ENCODE results near the gene CDK13. TPM values are rescaled to one million over a fixed set of nuclear protein-coding genes. Genes with fewer than 3 reads are reported as not detected.

The CDK13 gene
- total and polyA plus RNA-seq, 4 donors: 13.3 to 124 (median 30.8) TPM

DNA sequence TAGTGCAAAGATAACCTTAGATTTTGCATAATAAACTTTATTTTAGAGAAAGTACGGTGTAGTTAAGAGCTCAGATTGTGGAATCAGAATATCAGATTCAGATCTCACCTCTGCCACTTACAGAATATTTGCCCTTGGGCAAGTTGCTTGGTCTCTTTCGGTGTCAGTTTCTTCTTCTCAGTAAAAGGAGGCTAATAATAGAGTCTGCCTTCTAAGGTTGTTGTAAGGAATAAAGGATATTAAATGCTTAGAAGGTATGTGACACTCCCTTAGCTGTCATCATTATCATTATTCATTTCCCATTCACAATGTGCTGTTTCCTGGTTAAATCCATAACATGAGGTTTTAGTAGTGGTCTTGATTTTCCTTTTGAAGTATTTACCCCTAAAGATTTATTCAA is 142.1 kb downstream of the CDK13 start:
- no peak overlapping the region for H3K27ac ChIP-seq (ENCODE audit: low read depth in 1 of 2, low read length in 1 of 2)
- no peak overlapping the region for H3K9ac ChIP-seq (ENCODE audit: insufficient read depth in 1 of 2, low read length in 2 of 2)
- no peaks in the 10 kb centered on the region for H3K9me3 ChIP-seq (ENCODE audit: control insufficient read depth in 4 of 4, insufficient read depth in 3 of 4, low read length in 3 of 4)
- H3K36me3 ChIP-seq (ENCODE audit: control insufficient read depth in 4 of 4, insufficient read depth in 4 of 4, low read length in 4 of 4): peaks cover 26 to 46% (median 35%) of the 10 kb centered on the region in 4 donors
- no peaks in the 10 kb centered on the region for H3K4me1 ChIP-seq (ENCODE audit: control insufficient read depth in 5 of 5, insufficient read depth in 5 of 5, low read length in 5 of 5)
- no peaks in the 10 kb centered on the region for H3K27me3 ChIP-seq (ENCODE audit: control insufficient read depth in 3 of 3, insufficient read depth in 3 of 3, low read length in 2 of 3)
- DNase-seq (no peak), ATAC-seq (ENCODE audit: insufficient read depth, low FRiP score) (no peak)
- H3K4me3 ChIP-seq: no peak overlapping the region
- no peak for TF ChIP-seq CTCF (IDR thresholded peaks at IDR 0.05; ENCODE audit: control extremely low read depth, extremely low read depth)
- 95 to 98% methylated on average over 2 of the region's 2 CpGs for WGBS, 2 donors

- ATAC-seq (ENCODE audit: insufficient read depth, low FRiP score) (no peak), DNase-seq (no peak)
- H3K36me3 ChIP-seq (ENCODE audit: control insufficient read depth in 4 of 4, insufficient read depth in 4 of 4, low read length in 4 of 4): peaks cover 20 to 41% (median 33%) of the 10 kb centered on the region in 4 donors
- no peak overlapping the region for H3K4me3 ChIP-seq
- no peaks in the 10 kb centered on the region for H3K27me3 ChIP-seq (ENCODE audit: control insufficient read depth in 3 of 3, insufficient read depth in 3 of 3, low read length in 2 of 3)
- H3K27ac ChIP-seq (ENCODE audit: low read depth in 1 of 2, low read length in 1 of 2): no peak overlapping the region
- no peaks in the 10 kb centered on the region for H3K4me1 ChIP-seq (ENCODE audit: control insufficient read depth in 5 of 5, insufficient read depth in 5 of 5, low read length in 5 of 5)
- 92 to 94% methylated on average over 8 of the region's 8 CpGs for WGBS, 2 donors
- H3K9ac ChIP-seq (ENCODE audit: insufficient read depth in 1 of 2, low read length in 2 of 2): no peak overlapping the region
- H3K9me3 ChIP-seq (ENCODE audit: control insufficient read depth in 4 of 4, insufficient read depth in 3 of 4, low read length in 3 of 4): no peaks in the 10 kb centered on the region
- no peak for TF ChIP-seq CTCF (IDR thresholded peaks at IDR 0.05; ENCODE audit: control extremely low read depth, extremely low read depth)
Observed at GRCh38 chr7:40093631-40094350, 143.7 kb downstream of the CDK13 start.

DNA sequence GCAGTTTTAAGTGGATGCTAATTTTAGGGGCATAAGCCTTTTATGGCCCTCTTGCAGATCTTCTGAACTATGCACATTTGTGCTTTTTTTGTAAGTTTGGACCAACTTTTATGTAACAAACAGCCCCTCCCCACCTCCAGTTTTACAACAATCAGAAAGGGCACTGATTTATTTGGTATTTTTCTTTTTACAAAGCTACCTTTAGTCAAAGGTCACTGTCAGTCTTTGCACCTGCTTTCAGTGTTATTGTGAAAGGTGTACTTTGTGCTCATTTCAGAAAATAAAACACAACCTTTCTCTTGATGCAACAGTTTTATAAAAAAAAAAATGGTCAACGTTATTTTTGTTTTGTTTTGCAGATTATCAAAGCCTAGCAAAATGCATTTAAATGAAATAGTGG is 145.2 kb downstream of the CDK13 start:
- Histone ChIP-seq H3K27ac (ENCODE audit: low read depth in 1 of 2, low read length in 1 of 2) (no peak overlapping the region), H3K27me3 (ENCODE audit: control insufficient read depth in 3 of 3, insufficient read depth in 3 of 3, low read length in 2 of 3) (no peaks in the 10 kb centered on the region), H3K9ac (ENCODE audit: insufficient read depth in 1 of 2, low read length in 2 of 2) (no peak overlapping the region), H3K9me3 (ENCODE audit: control insufficient read depth in 4 of 4, insufficient read depth in 3 of 4, low read length in 3 of 4) (no peaks in the 10 kb centered on the region), H3K36me3 (ENCODE audit: control insufficient read depth in 4 of 4, insufficient read depth in 4 of 4, low read length in 4 of 4) (peaks cover 19 to 34% (median 31%) of the 10 kb centered on the region in 4 donors), H3K4me1 (ENCODE audit: control insufficient read depth in 5 of 5, insufficient read depth in 5 of 5, low read length in 5 of 5) (no peaks in the 10 kb centered on the region), H3K4me3 (no peak overlapping the region)
- TF ChIP-seq CTCF (IDR thresholded peaks at IDR 0.05; ENCODE audit: control extremely low read depth, extremely low read depth): no peak
- 0 to 83% methylated on average over 1 of the region's 1 CpG for WGBS, 2 donors
- no peak for ATAC-seq (ENCODE audit: insufficient read depth, low FRiP score)
- no peak for DNase-seq
